Measurements from ENCODE around the gene ILRUN.

- TF ChIP-seq POLR2AphosphoS5 (IDR thresholded peaks at IDR 0.05; ENCODE audit: low read depth) (no peak), CTCF (IDR thresholded peaks at IDR 0.05; ENCODE audit: insufficient read depth, low read length) (no peak)
These were observed 42.4 kb downstream of the ILRUN start for GRCh38 chr6:34654061-34654710.
